GM12801 (cell line): ENCODE data around the gene CST2.

Experiments used
- CTCF ChIP-seq: IDR thresholded peaks from one replicate; pipeline ENCODE4 v1.5.1; 2011; ENCODE audit warnings: control low read depth; ENCODE audit not compliant: insufficient read length; ENCODE audit errors: extremely low read depth

CST2 gene

GRCh38 chr20:23868321-23868720, 41.8 kb upstream of the CST2 start:
- no peak for TF ChIP-seq CTCF

DNA sequence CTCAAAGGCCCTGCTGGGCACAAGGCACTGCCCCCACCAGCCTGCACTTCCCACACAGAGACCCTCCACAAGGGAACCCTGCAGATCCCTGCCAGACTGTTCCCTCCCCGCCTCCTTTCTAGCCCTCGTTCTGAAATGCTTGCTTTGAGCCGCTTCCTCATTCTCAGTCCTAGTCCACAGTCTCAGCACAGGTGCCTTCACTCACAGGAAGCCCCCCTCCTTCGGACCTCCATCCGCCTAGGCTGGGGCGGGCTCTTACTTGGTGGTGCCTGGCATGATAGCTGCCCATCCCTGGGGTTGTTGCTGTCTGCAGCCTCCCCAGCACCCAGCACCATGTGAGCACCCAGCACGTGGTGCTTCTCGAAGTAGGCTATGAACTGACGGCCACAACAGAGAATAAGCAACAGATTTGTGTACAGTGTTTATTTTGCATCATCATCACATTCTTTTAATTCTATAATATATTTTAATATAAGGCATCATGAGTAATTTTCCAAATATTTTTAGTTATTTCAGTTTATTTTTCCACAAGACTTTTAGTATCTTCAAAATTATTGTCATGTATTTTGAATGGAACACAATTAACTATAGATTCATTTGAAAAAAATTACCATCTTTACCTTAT, 40.7 kb upstream of the CST2 start:
- no peak for TF ChIP-seq CTCF

- TF ChIP-seq CTCF: no peak
These were observed 31.6 kb upstream of the CST2 start for GRCh38 chr20:23857962-23858595.

DNA sequence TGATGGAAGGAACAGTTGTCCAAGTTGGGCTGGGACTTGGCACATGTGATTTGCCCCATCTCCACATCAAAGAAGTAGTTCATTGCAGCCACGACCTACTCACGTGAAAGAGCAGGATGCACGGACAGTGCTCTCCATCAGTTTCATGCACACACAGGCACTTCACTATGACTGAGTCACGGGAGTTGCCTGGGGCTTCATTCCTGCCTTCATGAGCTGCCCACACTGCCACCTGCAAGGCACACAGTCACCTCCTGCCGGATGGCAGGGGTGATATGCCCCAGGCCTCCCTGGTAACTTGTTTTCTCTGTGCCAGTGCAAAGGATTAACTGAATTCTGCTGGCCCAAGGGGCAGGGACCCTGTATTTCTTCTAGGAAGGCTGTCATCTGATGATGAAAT, 30.2 kb upstream of the CST2 start:
- no peak for TF ChIP-seq CTCF

DNA sequence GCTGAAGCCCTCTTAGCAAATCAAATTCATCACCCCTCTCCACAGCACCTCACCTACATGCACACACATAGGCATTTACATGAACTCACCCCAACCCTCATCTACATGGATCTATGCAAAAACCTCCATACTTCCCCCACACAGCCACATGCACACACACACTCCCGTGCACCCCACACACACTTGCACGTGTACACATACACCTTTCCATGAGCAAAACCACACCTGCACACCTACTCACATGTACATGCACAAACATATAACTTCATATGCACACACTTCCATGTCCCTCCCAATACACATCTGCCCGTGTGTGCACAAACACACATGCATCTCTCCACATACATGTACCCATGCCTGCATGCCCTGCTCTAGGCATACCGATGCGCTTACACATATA, 29.7 kb upstream of the CST2 start:
- TF ChIP-seq CTCF: no peak

DNA sequence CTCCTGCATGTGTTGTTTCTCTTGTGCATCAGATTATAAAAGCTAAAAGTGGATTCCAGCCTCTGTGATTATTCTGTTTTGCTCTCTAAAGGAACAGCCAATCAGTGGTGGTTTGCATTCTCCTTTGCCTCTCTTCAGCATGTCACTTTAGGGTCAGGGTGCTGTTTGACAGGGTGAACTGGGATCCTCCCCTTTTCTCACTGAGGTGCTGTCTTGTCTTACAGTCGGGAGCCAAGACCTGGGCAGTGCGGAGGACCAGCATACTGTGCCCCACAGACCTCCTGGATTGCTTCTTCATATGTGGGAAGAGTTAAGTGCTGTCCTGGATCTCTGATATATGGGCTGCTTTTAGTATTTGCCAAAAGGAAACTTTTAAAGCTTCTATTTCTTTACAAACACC, 15.2 kb upstream of the CST2 start:
- TF ChIP-seq CTCF: no peak

GRCh38 chr20:23835716-23836115, 9.2 kb upstream of the CST2 start:
- no peak for TF ChIP-seq CTCF
